ENCODE measurements around the gene GSTA4. TPM values are rescaled to one million over a fixed set of nuclear protein-coding genes. Genes with fewer than 3 reads are reported as not detected.

The GSTA4 gene
- total and polyA plus RNA-seq, 2 experiments from 2014 or later, result 19.3 to 29.9 TPM

GRCh38 chr6:52999456-52999855 is 4.4 kb upstream of the GSTA4 start:
- H3K27me3 ChIP-seq (ENCODE audit: insufficient read depth), result no peaks in the 10 kb centered on the region
- H3K4me3 ChIP-seq, result no peak overlapping the region
- peaks cover 5% of the 10 kb centered on the region; the same call in 2 of the 3 replicates for H3K4me1 Mint-ChIP-seq

GRCh38 chr6:52998603-52999002 is 3.5 kb upstream of the GSTA4 start:
- 0 out of 2 replicates have a peak, but pooled peaks cover 3% of the 10 kb centered on the region for H3K4me1 ChIP-seq (ENCODE audit: insufficient read depth)
- H3K4me2 ChIP-seq, result no peak overlapping the region
- Mint-ChIP-seq H3K27me3 (ENCODE audit: insufficient read depth, low read depth, poor library complexity) (peaks cover 17% of the 10 kb centered on the region), H3K4me3 (no peak overlapping the region), H3K4me1 (peaks cover 9% of the 10 kb centered on the region; the same call in 2 of the 3 replicates), H3K27ac (no peak overlapping the region), H3K36me3 (ENCODE audit: low read depth) (peaks cover 5% of the 10 kb centered on the region; the same call in 2 of the 3 replicates), H3K9me3 (peaks cover 5% of the 10 kb centered on the region)
- H2AFZ ChIP-seq, result no peak overlapping the region
- ATAC-seq (no peak), DNase-seq (ENCODE audit: low spot score) (no peak)
- H4K20me1 ChIP-seq (replicated peaks; ENCODE audit: insufficient read depth), result no peaks in the 10 kb centered on the region
- H3F3A ChIP-seq (replicated peaks; ENCODE audit: low read depth), result no peaks in the 10 kb centered on the region
- no peak overlapping the region for H3K4me3 ChIP-seq
- H3K27ac ChIP-seq (ENCODE audit: low read depth), result no peak overlapping the region
- H3K36me3 ChIP-seq (ENCODE audit: insufficient read depth), result peaks cover 4% of the 10 kb centered on the region; the same call in 1 of the 2 replicates
- no peaks in the 10 kb centered on the region for H3K9me2 ChIP-seq (ENCODE audit: insufficient read depth)
- no peaks in the 10 kb centered on the region for H3K27me3 ChIP-seq (ENCODE audit: insufficient read depth)
- H3K79me2 ChIP-seq (replicated peaks; ENCODE audit: insufficient read depth), result no peaks in the 10 kb centered on the region
- TF ChIP-seq STAT1 (IDR thresholded peaks at IDR 0.05; ENCODE audit: unreplicated experiment) (no peak), EZH2 (IDR thresholded peaks at IDR 0.05; ENCODE audit: low read depth, unreplicated experiment) (no peak), JUNB (IDR thresholded peaks at IDR 0.05; ENCODE audit: unreplicated experiment) (no peak), ZNF331 (CRISPR knock-in tag; IDR thresholded peaks at IDR 0.05; ENCODE audit: low read depth) (no peak), ZNF462 (CRISPR knock-in tag; IDR thresholded peaks at IDR 0.05) (no peak), REST (IDR thresholded peaks at IDR 0.05; ENCODE audit: unreplicated experiment) (no peak), ZNF114 (CRISPR knock-in tag; IDR thresholded peaks at IDR 0.05) (no peak), CREB1 (CRISPR knock-in tag; IDR thresholded peaks at IDR 0.05; ENCODE audit: low read depth) (no peak)

More at GRCh38 chr6:52999456-52999855, 4.4 kb upstream of the GSTA4 start:
- no peak for DNase-seq (ENCODE audit: low spot score)
- TF ChIP-seq, protein P1, sequence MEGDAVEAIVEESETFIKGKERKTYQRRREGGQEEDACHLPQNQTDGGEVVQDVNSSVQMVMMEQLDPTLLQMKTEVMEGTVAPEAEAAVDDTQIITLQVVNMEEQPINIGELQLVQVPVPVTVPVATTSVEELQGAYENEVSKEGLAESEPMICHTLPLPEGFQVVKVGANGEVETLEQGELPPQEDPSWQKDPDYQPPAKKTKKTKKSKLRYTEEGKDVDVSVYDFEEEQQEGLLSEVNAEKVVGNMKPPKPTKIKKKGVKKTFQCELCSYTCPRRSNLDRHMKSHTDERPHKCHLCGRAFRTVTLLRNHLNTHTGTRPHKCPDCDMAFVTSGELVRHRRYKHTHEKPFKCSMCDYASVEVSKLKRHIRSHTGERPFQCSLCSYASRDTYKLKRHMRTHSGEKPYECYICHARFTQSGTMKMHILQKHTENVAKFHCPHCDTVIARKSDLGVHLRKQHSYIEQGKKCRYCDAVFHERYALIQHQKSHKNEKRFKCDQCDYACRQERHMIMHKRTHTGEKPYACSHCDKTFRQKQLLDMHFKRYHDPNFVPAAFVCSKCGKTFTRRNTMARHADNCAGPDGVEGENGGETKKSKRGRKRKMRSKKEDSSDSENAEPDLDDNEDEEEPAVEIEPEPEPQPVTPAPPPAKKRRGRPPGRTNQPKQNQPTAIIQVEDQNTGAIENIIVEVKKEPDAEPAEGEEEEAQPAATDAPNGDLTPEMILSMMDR (conservative IDR thresholded peaks at IDR 0.05; ENCODE audit: low read depth in 2 of 2), result no peak
- TF ChIP-seq EZH2phosphoT487 (IDR thresholded peaks at IDR 0.05; ENCODE audit: unreplicated experiment) (no peak), CREB1 (CRISPR knock-in tag; IDR thresholded peaks at IDR 0.05; ENCODE audit: low read depth) (no peak)
- Mint-ChIP-seq H3K9me3 (peaks cover 5% of the 10 kb centered on the region), H3K4me3 (no peak overlapping the region), H3K36me3 (ENCODE audit: low read depth) (peaks cover 5% of the 10 kb centered on the region; the same call in 2 of the 3 replicates), H3K27me3 (ENCODE audit: insufficient read depth, low read depth, poor library complexity) (peaks cover 16% of the 10 kb centered on the region), H3K27ac (no peak overlapping the region)
- ATAC-seq, result no peak
- Histone ChIP-seq H3K36me3 (ENCODE audit: insufficient read depth) (peaks cover 4% of the 10 kb centered on the region), H3K9me2 (ENCODE audit: insufficient read depth) (no peaks in the 10 kb centered on the region), H3K79me2 (replicated peaks; ENCODE audit: insufficient read depth) (no peaks in the 10 kb centered on the region), H4K20me1 (replicated peaks; ENCODE audit: insufficient read depth) (no peaks in the 10 kb centered on the region), H3K4me2 (no peak overlapping the region), H2AFZ (no peak overlapping the region), H3K4me1 (ENCODE audit: insufficient read depth) (no peaks in the 10 kb centered on the region), H3F3A (replicated peaks; ENCODE audit: low read depth) (no peaks in the 10 kb centered on the region), H3K27ac (ENCODE audit: low read depth) (no peak overlapping the region)
